SJCRH30 (cell line): ENCODE measurements around the gene ANKLE1. TPM values are rescaled to one million over a fixed set of nuclear protein-coding genes. Genes with fewer than 3 reads are reported as not detected.

Experiments used
- DNase-seq, 2 experiments: peaks; one replicate each; pipeline ENCODE4 v3.0.0-alpha.2; 2015 to 2020
- H3K27ac ChIP-seq: fragments of 250-450 bp; sonication (Bioruptor Pico); 2 replicates; pipeline ENCODE4 v1.5.1; 2020; ENCODE audit warnings: mild to moderate bottlenecking, moderate library complexity
- H3K27me3 ChIP-seq: fragments of 250-450 bp; sonication (Bioruptor Pico); 2 replicates; pipeline ENCODE4 v1.5.1; 2020; ENCODE audit warnings: mild to moderate bottlenecking, moderate library complexity
- H3K36me3 ChIP-seq: fragments of 250-450 bp; sonication (Bioruptor Pico); 2 replicates; pipeline ENCODE4 v1.5.1; 2020; ENCODE audit warnings: mild to moderate bottlenecking, moderate library complexity
- H3K4me1 ChIP-seq: fragments of 250-450 bp; sonication (Bioruptor Pico); 2 replicates; pipeline ENCODE4 v1.5.1; 2020; ENCODE audit warnings: mild to moderate bottlenecking, moderate library complexity
- H3K4me3 ChIP-seq: fragments of 250-450 bp; sonication (Bioruptor Pico); 2 replicates; pipeline ENCODE4 v1.5.1; 2020; ENCODE audit warnings: mild to moderate bottlenecking, moderate library complexity
- H3K9me3 ChIP-seq: fragments of 250-450 bp; sonication (Bioruptor Pico); replicated peaks from 2 replicates; pipeline ENCODE4 v1.5.1; 2020; ENCODE audit warnings: mild to moderate bottlenecking, moderate library complexity
- total RNA-seq: library from RNA; depleted of rRNA; stranded (reverse); fragments of >200 nt; shearing (Covaris generic); gene quantifications from 2 replicates; pipeline ENCODE4 v1.2.3, GENCODE V29; 2014

The ANKLE1 gene
- total RNA-seq, 1 experiment from 2014 or later, result 0.49 TPM

DNA sequence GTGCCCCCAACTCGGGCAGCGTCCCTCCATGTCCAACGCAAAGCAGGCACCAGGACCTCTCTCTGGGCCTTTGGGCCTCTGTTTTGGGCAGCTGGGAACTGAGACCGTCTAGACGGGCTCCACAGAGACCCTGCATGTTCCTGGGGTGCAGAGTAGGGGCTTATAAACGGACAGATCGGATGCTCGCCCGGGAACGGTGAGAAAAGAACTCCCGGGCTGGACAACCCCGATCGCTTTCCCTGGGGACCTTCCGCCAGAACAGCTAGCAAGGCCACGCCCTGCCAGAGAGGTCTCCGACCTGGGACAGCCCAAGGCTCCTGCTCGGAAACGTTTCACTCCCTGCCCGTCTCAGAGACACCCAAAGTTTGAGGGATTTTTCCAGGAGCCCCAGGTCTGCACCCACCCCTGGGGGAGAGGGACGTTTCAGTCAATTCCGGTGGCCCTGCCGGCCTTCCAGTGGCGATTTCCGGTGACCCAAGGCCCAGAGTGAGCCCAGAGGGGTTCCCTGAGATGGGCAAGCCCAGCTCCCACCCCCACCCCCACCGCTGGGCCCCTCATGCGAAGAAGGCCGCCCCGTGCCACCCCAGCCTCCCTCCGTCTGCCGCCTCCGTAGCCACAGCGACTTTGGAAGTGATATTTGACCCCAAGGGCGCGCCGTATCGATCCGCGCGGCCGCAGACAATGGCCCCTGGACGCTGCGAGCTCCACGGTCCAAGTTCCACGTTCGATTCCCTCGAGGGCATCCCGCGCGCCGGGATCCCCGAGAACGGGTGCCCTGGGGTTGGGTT lies 37.7 kb upstream of the ANKLE1 start:
- H3K4me1 ChIP-seq, result peaks cover 23% of the 10 kb centered on the region
- DNase-seq, result peak; percentile 69 to 76
- H3K27ac ChIP-seq, result no peak overlapping the region; the same call in 1 of the 2 replicates
- H3K9me3 ChIP-seq, result no peaks in the 10 kb centered on the region
- H3K4me3 ChIP-seq, result peak overlapping the region; percentile 79
- no peaks in the 10 kb centered on the region for H3K27me3 ChIP-seq
- H3K36me3 ChIP-seq, result peaks cover 8% of the 10 kb centered on the region; the same call in 1 of the 2 replicates

DNA sequence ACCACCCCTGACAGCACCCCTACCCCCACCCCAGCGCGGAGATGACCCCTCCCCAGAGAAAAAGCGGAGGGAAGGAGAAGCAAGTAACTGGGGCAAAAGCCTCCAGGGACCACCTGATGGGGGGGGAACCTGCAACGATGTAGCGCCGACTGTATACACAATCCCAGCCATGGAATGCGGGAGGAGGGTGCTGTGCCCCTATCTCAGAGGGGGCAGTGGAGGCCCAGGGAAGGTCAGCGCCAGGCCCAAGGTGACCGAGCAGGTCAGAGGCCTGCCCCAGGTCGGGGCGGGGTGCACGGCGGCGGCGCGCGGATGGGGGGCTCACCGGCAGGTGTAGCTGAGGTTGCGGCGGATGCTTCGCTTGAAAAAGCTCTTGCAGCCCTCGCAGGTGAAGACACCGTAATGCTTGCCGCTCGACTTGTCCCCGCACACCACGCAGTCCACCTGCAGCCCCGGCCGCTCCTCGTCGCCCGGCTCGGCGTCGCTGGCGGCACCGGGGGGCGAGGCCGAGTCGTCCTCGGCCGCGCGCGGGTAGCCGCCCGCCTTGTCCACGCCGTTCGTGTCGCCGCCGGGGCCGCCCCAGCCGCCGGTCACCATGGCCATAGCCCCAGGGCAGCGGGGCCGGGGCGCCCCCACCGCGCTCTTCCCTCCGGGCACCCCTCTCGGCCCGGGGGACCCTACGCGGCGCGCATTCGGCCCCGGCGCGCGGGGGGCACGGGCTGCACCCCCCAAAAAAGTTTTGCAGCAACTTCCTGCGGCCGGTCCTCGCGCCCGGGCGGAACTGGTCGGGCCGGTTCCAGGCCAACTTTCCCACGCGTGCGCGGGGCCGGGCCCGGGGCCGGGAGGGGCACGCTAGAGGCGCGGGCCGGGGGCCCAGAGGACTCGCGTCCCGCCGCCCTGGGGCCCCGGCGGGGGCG lies 36.8 kb upstream of the ANKLE1 start:
- H3K4me3 ChIP-seq, result peak overlapping the region; percentile 79
- no peaks in the 10 kb centered on the region for H3K27me3 ChIP-seq
- H3K36me3 ChIP-seq, result peaks cover 3% of the 10 kb centered on the region; the same call in 1 of the 2 replicates
- no peak for DNase-seq
- H3K9me3 ChIP-seq, result no peaks in the 10 kb centered on the region
- peaks cover 32% of the 10 kb centered on the region for H3K4me1 ChIP-seq
- no peak overlapping the region; the same call in 1 of the 2 replicates for H3K27ac ChIP-seq

DNA sequence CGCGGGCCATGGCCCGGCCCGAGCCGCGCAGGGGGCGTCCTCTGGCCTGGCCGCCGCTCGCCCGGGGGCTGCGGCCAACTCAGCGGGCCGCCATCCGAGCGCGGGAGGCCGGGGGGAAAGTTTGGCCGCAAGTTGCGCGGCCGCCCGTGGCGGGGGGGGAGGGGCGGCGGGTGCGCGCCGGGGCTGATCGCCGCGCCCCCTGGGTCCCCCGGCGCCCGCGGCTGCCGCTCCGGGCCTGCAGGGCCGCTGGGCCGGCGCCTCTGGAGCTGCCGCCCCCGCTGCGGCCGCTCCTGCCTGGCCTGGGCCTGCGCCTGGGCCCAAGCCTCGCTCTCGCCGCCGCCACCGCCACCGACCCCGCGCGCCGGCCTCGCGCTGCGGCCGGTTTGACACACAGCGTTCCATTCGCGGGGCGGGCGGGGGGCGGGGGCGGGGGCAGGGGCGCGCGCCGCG lies 36.1 kb upstream of the ANKLE1 start, which contains the start of gene NR2F6:
Gene NR2F6, minus strand, starts transcription at position 385 of the 450 bp plus-strand sequence. CDS start 699 bp downstream, outside the sequence.
- Histone ChIP-seq H3K27me3 (no peaks in the 10 kb centered on the region), H3K4me3 (peak within 1 kb of the TSS; percentile 79), H3K4me1 (peaks cover 34% of the 10 kb centered on the region), H3K36me3 (no peaks in the 10 kb centered on the region), H3K27ac (peak within 1 kb of the TSS; percentile 83), H3K9me3 (no peaks in the 10 kb centered on the region)
- DNase-seq, result no peak

DNA sequence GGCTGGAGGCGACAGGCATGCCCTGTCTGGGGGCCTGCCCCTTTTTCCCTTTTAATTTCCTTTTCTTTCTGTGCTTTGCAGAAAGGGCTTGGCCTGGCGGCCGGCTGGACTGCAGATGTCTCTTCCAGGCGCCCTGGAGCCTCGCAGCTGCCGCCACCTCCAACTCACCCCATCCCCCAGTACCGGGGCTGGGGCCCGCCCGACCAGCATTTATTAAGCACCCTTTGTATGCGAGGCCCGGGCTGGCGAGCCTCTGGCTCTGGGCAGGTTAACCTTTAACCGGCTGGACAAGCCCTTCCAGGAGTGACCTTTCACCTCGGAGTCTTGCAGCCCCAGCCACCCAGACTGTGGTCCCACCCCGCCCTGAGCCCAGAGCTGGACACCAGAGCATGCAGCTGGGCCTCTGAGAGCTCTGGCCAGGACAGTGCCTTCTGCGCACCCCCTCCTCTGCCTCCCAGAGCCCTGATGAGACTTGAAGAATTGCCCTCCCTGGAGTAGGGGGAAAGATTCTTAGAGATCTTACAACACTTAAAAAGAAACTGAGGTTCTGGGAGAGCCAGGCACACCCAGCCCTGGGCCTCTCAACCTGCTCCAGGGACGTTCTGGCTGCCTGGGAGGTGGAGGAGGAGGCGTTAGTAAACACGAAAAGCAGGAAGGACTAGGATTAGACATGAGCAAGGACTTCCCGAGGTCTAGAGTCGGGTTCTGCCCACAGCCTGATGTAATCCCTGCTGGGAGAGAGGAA lies 34.8 kb upstream of the ANKLE1 start:
- no peaks in the 10 kb centered on the region for H3K27me3 ChIP-seq
- peak overlapping the region; percentile 60 for H3K4me3 ChIP-seq
- peak overlapping the region; percentile 83 for H3K27ac ChIP-seq
- H3K4me1 ChIP-seq, result peaks cover 34% of the 10 kb centered on the region
- no peaks in the 10 kb centered on the region for H3K36me3 ChIP-seq
- no peaks in the 10 kb centered on the region for H3K9me3 ChIP-seq
- peak in 1 of 2 experiments; percentile 47 for DNase-seq

DNA sequence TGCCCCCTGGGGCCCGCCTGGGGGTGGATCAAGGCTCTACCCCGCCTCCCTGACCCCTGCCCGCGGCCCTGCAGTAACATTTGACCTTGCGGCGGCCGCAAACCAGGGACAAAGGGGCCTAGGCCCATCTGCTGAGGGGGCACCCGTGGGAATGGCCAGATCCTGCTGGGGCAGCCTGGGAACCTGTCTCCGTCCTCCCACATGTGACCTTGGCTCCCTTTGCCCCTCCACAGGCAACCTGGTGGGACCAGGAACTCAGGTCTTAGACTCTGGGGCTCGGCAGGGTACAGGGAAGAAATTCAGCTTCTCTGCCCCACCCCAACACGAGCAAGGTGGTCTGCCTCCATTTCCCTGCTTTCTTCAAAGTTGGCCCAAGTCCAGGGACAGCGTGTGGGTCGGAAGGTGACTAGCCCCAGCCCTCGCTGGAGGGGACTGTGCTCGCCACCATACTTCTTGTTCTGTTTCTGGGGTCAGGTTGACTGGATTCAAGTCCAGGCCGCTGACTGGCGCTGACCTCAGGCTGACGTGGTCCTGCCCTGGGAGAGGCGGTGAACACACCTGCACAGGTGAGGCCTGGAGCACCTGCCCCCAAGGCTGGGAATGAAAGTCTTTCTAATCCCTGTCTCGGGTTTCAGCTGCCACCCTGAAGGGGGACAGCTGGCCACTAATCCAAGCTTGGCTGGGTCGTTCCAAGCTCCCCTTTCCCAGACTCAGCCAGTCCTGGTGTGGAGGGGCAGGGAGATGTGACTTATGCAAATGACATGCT lies 33.5 kb upstream of the ANKLE1 start:
- H3K27me3 ChIP-seq, result no peaks in the 10 kb centered on the region
- DNase-seq, result peak; percentile 86 to 90
- no peaks in the 10 kb centered on the region for H3K9me3 ChIP-seq
- H3K4me1 ChIP-seq, result peaks cover 34% of the 10 kb centered on the region
- H3K4me3 ChIP-seq, result no peak overlapping the region
- no peaks in the 10 kb centered on the region for H3K36me3 ChIP-seq
- H3K27ac ChIP-seq, result peak overlapping the region; percentile 34; the same call in 1 of the 2 replicates

DNA sequence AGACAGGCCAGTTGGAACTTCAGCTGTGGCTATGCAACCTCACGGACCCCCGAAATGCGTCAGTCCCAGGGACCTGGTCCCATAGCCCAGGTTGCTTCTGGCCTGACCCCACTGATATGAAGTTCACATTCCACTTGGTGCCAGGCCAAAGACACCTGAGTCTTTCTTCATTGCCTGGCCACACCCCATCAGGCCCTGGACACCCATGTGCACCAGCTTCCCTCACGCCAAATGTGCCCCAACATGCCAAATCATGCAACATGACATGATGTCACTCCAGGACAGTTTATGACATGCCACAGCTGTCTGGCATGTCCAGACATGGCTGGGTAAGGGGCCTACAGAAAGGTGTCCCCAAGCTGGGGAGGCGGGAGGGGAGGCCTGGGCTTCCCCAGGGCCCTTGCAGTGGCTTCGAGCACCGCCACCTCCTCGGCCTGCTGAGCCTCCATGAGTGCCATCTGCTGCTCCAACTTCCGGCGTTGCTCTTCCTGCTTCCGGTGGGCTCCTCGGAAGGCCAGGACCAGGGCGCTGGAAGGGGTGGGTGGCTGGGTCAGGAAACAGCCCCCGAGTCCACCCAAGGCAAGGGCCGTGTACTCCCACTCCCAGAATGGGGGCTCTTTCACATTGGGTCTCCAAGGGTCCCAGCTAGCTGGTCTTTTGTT lies 31.7 kb upstream of the ANKLE1 start:
- H3K36me3 ChIP-seq, result no peaks in the 10 kb centered on the region
- peaks cover 3% of the 10 kb centered on the region; the same call in 1 of the 2 replicates for H3K27me3 ChIP-seq
- no peak for DNase-seq
- H3K9me3 ChIP-seq, result no peaks in the 10 kb centered on the region
- no peak overlapping the region for H3K4me3 ChIP-seq
- H3K27ac ChIP-seq, result peak overlapping the region; percentile 34; the same call in 1 of the 2 replicates
- H3K4me1 ChIP-seq, result peaks cover 34% of the 10 kb centered on the region

DNA sequence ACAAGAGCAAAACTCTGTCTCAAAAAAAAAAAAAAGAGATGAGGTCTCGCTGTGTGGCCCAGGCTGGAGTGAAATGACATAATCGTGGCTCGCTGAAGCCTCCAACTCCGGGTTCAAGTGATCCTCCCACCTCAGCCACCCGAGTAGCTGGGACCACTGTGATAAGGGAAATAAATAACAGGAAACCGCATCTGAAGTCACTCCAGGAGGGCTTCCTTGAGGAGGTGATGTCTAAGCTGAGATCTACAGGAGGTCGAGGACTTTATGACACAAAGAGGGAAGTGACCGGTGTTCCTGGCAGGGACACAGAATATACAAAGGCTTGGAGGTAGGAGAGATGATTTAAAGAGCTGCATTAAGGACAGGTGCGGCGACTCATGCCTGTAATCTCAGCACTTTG lies 27.1 kb upstream of the ANKLE1 start:
- H3K4me3 ChIP-seq, result no peak overlapping the region
- peaks cover 9% of the 10 kb centered on the region for H3K9me3 ChIP-seq
- no peak overlapping the region for H3K27ac ChIP-seq
- peaks cover 9% of the 10 kb centered on the region; the same call in 1 of the 2 replicates for H3K27me3 ChIP-seq
- DNase-seq, result no peak
- H3K36me3 ChIP-seq, result no peaks in the 10 kb centered on the region
- peaks cover 8% of the 10 kb centered on the region for H3K4me1 ChIP-seq

DNA sequence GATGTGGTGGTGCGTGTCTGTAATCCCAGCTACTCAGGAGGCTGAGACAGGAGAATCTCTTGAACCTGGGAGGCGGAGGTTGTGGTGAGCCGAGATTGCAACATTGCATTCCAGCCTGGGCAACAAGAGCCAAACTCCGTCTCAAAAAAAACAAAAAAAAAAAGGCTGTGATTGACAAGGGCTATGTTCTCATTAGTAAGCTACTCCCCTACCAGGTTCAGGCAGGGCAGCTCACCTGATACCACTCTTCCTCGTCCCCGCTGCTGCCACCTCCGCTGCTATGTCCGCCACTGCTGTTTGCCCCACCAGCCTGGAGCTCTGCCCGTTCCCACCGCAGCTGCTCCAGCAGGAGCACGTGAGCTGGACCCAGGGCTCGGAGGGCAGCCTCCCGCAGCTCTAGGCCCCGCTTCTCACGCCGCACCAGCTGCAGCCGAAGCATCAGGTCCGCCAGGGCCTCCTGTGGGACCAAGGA lies 26.5 kb upstream of the ANKLE1 start:
- peaks cover 15% of the 10 kb centered on the region for H3K9me3 ChIP-seq
- H3K27me3 ChIP-seq, result peaks cover 9% of the 10 kb centered on the region; the same call in 1 of the 2 replicates
- no peaks in the 10 kb centered on the region for H3K36me3 ChIP-seq
- H3K4me3 ChIP-seq, result no peak overlapping the region
- peaks cover 4% of the 10 kb centered on the region; the same call in 1 of the 2 replicates for H3K4me1 ChIP-seq
- peak; percentile 64 to 65 for DNase-seq
- H3K27ac ChIP-seq, result no peak overlapping the region

DNA sequence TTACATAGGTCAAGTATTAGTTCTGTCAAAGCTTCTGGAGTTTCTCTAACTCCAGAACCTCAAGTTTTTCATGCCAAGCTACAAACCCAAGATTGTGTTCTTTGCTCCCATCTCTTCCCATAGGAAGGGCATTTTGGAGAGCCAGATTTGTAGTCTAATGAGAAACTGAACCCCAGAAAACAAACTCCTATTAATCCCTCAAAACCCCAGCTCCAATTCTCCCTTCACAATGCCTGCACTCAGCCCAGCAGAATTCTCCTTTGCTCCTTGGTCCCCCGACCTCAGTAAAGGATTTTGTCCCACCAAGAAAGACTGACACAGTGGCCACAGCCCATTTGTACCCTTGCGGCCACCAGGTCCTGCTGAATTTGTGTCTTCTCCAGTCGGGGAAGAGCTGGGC lies 25.6 kb upstream of the ANKLE1 start:
- no peak for DNase-seq
- Histone ChIP-seq H3K4me1 (peaks cover 4% of the 10 kb centered on the region; the same call in 1 of the 2 replicates), H3K4me3 (no peak overlapping the region), H3K9me3 (peaks cover 16% of the 10 kb centered on the region), H3K27me3 (peaks cover 9% of the 10 kb centered on the region; the same call in 1 of the 2 replicates), H3K36me3 (no peaks in the 10 kb centered on the region), H3K27ac (no peak overlapping the region)

DNA sequence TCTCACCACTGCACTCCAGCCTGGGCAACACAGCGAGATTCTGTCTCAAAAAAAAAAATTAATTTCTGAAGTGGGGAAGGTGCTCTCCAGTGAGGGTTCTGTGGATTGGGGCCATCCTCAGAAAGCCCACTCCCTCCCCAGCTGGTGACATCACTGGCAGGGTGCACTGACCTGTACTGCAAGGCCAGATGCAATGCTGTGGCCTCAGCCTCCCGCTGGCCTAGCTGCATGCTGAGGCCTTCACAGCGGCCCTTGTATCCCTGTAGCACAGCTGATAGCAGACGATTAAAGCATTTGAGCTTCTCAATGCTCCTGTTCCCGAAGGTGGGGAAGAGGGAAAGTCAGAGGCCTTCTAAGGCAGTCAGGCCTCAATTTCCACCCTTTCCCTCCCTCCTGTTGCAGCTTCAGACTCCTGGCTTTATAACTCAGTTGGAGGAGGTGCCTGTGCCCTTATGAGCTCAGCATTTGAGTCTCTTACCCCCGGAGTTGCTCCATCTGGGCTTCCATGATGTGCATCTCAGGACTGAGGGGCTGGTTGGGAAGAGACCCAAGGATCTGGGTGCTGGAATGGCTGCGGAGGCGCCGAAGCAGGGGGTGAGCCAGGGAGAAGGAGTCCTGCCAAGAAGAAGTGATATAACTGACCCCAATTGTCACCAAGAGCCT lies 22.5 kb upstream of the ANKLE1 start:
- H3K36me3 ChIP-seq, result no peaks in the 10 kb centered on the region
- H3K4me3 ChIP-seq, result no peak overlapping the region
- peak in 1 of 2 experiments; percentile 46 for DNase-seq
- peaks cover 4% of the 10 kb centered on the region; the same call in 1 of the 2 replicates for H3K4me1 ChIP-seq
- H3K27me3 ChIP-seq, result peaks cover 6% of the 10 kb centered on the region; the same call in 1 of the 2 replicates
- H3K9me3 ChIP-seq, result peaks cover 16% of the 10 kb centered on the region
- no peak overlapping the region for H3K27ac ChIP-seq

DNA sequence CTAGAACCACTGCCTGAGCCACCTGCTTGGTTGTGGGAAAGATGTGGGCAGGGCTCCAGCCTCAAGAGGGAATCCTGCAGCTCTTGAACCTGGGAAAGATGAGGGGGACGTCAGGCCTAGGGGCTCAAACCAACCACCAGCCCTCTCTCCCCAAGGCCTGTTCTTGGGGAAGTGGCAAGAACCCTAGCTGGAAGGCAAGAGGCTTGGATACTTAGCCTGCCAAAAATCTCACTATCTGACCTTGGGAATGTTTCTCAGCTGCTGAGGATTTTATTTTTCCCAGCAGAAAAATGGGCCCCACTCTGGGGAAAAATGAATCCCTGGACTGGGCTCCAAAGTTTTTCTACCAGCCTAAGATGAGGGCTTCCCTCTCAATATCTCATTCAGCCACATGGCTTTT lies 21.8 kb upstream of the ANKLE1 start:
- H3K27ac ChIP-seq, result no peak overlapping the region
- peaks cover 16% of the 10 kb centered on the region for H3K9me3 ChIP-seq
- H3K4me3 ChIP-seq, result no peak overlapping the region
- no peak for DNase-seq
- no peaks in the 10 kb centered on the region for H3K36me3 ChIP-seq
- H3K4me1 ChIP-seq, result peaks cover 4% of the 10 kb centered on the region; the same call in 1 of the 2 replicates
- H3K27me3 ChIP-seq, result peaks cover 6% of the 10 kb centered on the region; the same call in 1 of the 2 replicates

DNA sequence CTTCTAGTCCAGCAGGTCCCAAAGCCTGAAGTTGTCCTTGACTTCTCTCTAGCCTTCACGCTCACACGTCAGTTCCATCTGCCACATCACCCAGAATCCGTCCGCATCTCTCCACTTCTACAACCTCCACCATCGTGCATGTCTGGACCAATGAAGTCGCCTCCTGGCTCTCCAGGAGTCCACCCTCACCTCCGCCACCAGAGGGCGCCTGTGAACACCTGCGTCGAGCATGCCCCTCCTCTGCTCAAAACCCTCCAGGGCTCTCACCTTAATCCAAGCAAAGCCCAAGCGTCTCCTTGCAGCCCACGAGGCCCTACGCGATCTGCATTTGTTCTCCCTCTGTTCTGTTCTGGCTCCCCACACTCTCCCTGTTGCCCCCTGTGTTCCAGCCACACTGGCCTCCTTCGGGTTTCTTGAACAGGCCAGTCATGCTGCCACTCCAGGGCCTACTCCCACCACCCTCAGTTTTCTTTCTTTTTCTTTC lies 20.8 kb upstream of the ANKLE1 start:
- Histone ChIP-seq H3K36me3 (no peaks in the 10 kb centered on the region), H3K4me1 (no peaks in the 10 kb centered on the region), H3K27ac (no peak overlapping the region), H3K27me3 (0 out of 2 replicates have a peak, but pooled peaks cover under 1% of the 10 kb centered on the region), H3K9me3 (peaks cover 16% of the 10 kb centered on the region), H3K4me3 (no peak overlapping the region)
- peak; percentile 87 to 93 for DNase-seq
